GM23338 (cell line): ENCODE measurements around the gene ESPNL. TPM values are rescaled to one million over a fixed set of nuclear protein-coding genes. Genes with fewer than 3 reads are reported as not detected.

Experiments used
- ATAC-seq: fragments of 200-7000 bp; cut with Tn5 transposase; 3 replicates; pipeline ENCODE4 v1.9.1; 2020
- DNase-seq: peaks from one replicate; pipeline ENCODE4 v3.0.0-alpha.2; 2015; ENCODE audit warnings: low spot score
- H2AFZ ChIP-seq: fragments of 200-600 bp; sonication (generic); 2 replicates; pipeline ENCODE4 v1.8.0; 2016; ENCODE audit warnings: antibody characterized with exemption, mild to moderate bottlenecking, moderate library complexity
- H3F3A ChIP-seq: fragments of 200-600 bp; sonication (generic); replicated peaks from 2 replicates; pipeline ENCODE4 v1.8.0; 2017; ENCODE audit warnings: antibody characterized with exemption, mixed run types, low read depth
- H3K27ac ChIP-seq: fragments of 200-600 bp; sonication (generic); 2 replicates; pipeline ENCODE4 v1.6.1; 2016; ENCODE audit warnings: low read depth
- H3K27me3 ChIP-seq: fragments of 200-600 bp; sonication (generic); 2 replicates; pipeline ENCODE4 v1.8.0; 2016; ENCODE audit warnings: mild to moderate bottlenecking, mixed run types, moderate library complexity; ENCODE audit not compliant: insufficient read depth
- H3K36me3 ChIP-seq: fragments of 200-600 bp; sonication (generic); 2 replicates; pipeline ENCODE4 v1.8.0; 2016; ENCODE audit warnings: mild to moderate bottlenecking; ENCODE audit not compliant: insufficient read depth
- H3K4me1 ChIP-seq: fragments of 200-600 bp; sonication (generic); 2 replicates; pipeline ENCODE4 v1.8.0; 2016; ENCODE audit warnings: mild to moderate bottlenecking, moderate library complexity; ENCODE audit not compliant: insufficient read depth
- H3K4me2 ChIP-seq: fragments of 200-600 bp; sonication (generic); 2 replicates; pipeline ENCODE4 v1.7.1; 2017; ENCODE audit warnings: mixed run types
- H3K4me3 ChIP-seq: fragments of 200-600 bp; sonication (generic); 2 replicates; pipeline ENCODE4 v1.6.1; 2016; ENCODE audit warnings: mixed run types
- H3K79me2 ChIP-seq: fragments of 200-600 bp; sonication (generic); replicated peaks from 2 replicates; pipeline ENCODE4 v1.8.0; 2017; ENCODE audit warnings: mild to moderate bottlenecking; ENCODE audit not compliant: insufficient read depth
- H3K9me2 ChIP-seq: fragments of 200-600 bp; sonication (generic); 2 replicates; pipeline ENCODE4 v1.8.0; 2017; ENCODE audit not compliant: insufficient read depth
- H4K20me1 ChIP-seq: fragments of 200-600 bp; sonication (generic); replicated peaks from 2 replicates; pipeline ENCODE4 v1.8.0; 2017; ENCODE audit warnings: mild to moderate bottlenecking; ENCODE audit not compliant: insufficient read depth
- H3K27ac Mint-ChIP-seq: 2 replicates; pipeline ENCODE4 v1.8.0; 2020; ENCODE audit warnings: inconsistent platforms, mild to moderate bottlenecking, moderate library complexity, mixed read lengths
- H3K27me3 Mint-ChIP-seq: 3 replicates; pipeline ENCODE4 v1.8.0; 2022; ENCODE audit warnings: low read depth, mild to moderate bottlenecking, moderate library complexity, mixed read lengths, inconsistent platforms; ENCODE audit not compliant: insufficient read depth, poor library complexity
- H3K36me3 Mint-ChIP-seq: 3 replicates; pipeline ENCODE4 v1.8.0; 2021; ENCODE audit warnings: low read depth, mild to moderate bottlenecking, inconsistent platforms, moderate library complexity, mixed read lengths
- H3K4me1 Mint-ChIP-seq: 3 replicates; pipeline ENCODE4 v1.8.0; 2020; ENCODE audit warnings: mild to moderate bottlenecking, inconsistent platforms, mixed read lengths
- H3K4me3 Mint-ChIP-seq: 3 replicates; pipeline ENCODE4 v1.8.0; 2021; ENCODE audit warnings: moderate library complexity, mild to moderate bottlenecking, inconsistent platforms, mixed read lengths
- H3K9me3 Mint-ChIP-seq: 3 replicates; pipeline ENCODE4 v1.8.0; 2020; ENCODE audit warnings: moderate library complexity, mild to moderate bottlenecking, inconsistent platforms, mixed read lengths
- CREB1 ChIP-seq: fragments of 250-450 bp; sonication (Bioruptor Pico); IDR thresholded peaks from 2 replicates; pipeline ENCODE4 v1.5.0; 2020; ENCODE audit warnings: low read depth, mild to moderate bottlenecking, moderate library complexity
- CTCF ChIP-seq, 2 experiments: fragments of 200-600 bp in 1 of 2; sonication (generic) in 1 of 2; conservative IDR thresholded peaks; 2 replicates each; pipeline versions ENCODE4 v1.5.1 to v1.6.1; 2016 to 2017; ENCODE audit warnings: antibody characterized with exemption in 2 of 2, low read depth in 2 of 2, mild to moderate bottlenecking in 2 of 2, moderate library complexity in 1 of 2
- ETS1 ChIP-seq: IDR thresholded peaks from 2 replicates; pipeline ENCODE4 v1.6.1; 2016; ENCODE audit warnings: antibody characterized with exemption
- NANOG ChIP-seq: IDR thresholded peaks from 2 replicates; pipeline ENCODE4 v1.6.1; 2016; ENCODE audit warnings: antibody characterized with exemption, borderline replicate concordance
- POLR2AphosphoS5 ChIP-seq: IDR thresholded peaks from 2 replicates; pipeline ENCODE4 v1.6.1; 2016; ENCODE audit warnings: antibody characterized with exemption, low read depth
- STAT1 ChIP-seq: IDR thresholded peaks from one replicate; pipeline ENCODE4 v1.6.1; 2016; ENCODE audit warnings: antibody characterized with exemption; ENCODE audit not compliant: unreplicated experiment
- ZNF114 ChIP-seq: fragments of 250-450 bp; sonication (Bioruptor Pico); IDR thresholded peaks from 2 replicates; pipeline ENCODE4 v1.5.0; 2020; ENCODE audit warnings: mild to moderate bottlenecking, moderate library complexity
- ZNF331 ChIP-seq: fragments of 250-450 bp; sonication (Bioruptor Pico); IDR thresholded peaks from 2 replicates; pipeline ENCODE4 v1.5.0; 2020; ENCODE audit warnings: low read depth, mild to moderate bottlenecking, moderate library complexity
- polyA plus RNA-seq: library from polyadenylated mRNA; unstranded; fragments of >200 nt; fragmentation: Nextera tagmentation; extraction: Ambion mirVana; gene quantifications from 2 replicates; pipeline ENCODE4 v1.2.1, GENCODE V29; 2016
- total RNA-seq: library from RNA; depleted of rRNA; stranded (reverse); fragments of >200 nt; shearing (Covaris generic); gene quantifications from 2 replicates; pipeline ENCODE4 v1.2.3, GENCODE V29; 2014
- TF ChIP-seq, protein P1 (sequence below): fragments of 250-450 bp; sonication (Bioruptor Pico); IDR thresholded peaks from 2 replicates; pipeline ENCODE4 v1.5.0; 2020; ENCODE audit warnings: mild to moderate bottlenecking, moderate library complexity
- TF ChIP-seq, protein P2 (sequence below): IDR thresholded peaks from one replicate; pipeline ENCODE4 v1.6.1; 2018; ENCODE audit warnings: antibody characterized with exemption; ENCODE audit not compliant: unreplicated experiment

The ESPNL gene
- total and polyA plus RNA-seq, 2 experiments from 2014 or later, result 0.44 to 3.1 TPM

- Histone ChIP-seq H3K36me3 (peaks cover 36% of the 10 kb centered on the region), H3K4me2 (0 out of 2 replicates have a peak overlapping the region, but pooled peaks have one; percentile 31), H3K27ac (peak overlapping the region; percentile 61; the same call in 1 of the 2 replicates), H3K79me2 (peaks cover 50% of the 10 kb centered on the region), H3K9me2 (no peaks in the 10 kb centered on the region), H4K20me1 (peaks cover 13% of the 10 kb centered on the region; the same call in 1 of the 2 replicates), H3F3A (no peaks in the 10 kb centered on the region), H3K27me3 (no peaks in the 10 kb centered on the region), H3K4me3 (no peak overlapping the region), H2AFZ (no peak overlapping the region), H3K4me1 (peaks cover 17% of the 10 kb centered on the region)
- DNase-seq (no peak), ATAC-seq (no peak)
- peak overlapping the region; percentile 20 for H3K27ac Mint-ChIP-seq
- H3K36me3 Mint-ChIP-seq, result peaks cover 95% of the 10 kb centered on the region
- H3K27me3 Mint-ChIP-seq, result peaks cover 11% of the 10 kb centered on the region
- no peak overlapping the region; the same call in 2 of the 3 replicates for H3K4me3 Mint-ChIP-seq
- TF ChIP-seq STAT1 (no peak), NANOG (no peak), ZNF114 (CRISPR knock-in tag) (no peak), CREB1 (CRISPR knock-in tag) (no peak), ZNF331 (CRISPR knock-in tag) (no peak), ETS1 (no peak), POLR2AphosphoS5 (no peak), CTCF (conservative IDR thresholded peaks at IDR 0.05; ENCODE audit: low read depth in 2 of 2) (no peak)
- TF ChIP-seq, protein P1, sequence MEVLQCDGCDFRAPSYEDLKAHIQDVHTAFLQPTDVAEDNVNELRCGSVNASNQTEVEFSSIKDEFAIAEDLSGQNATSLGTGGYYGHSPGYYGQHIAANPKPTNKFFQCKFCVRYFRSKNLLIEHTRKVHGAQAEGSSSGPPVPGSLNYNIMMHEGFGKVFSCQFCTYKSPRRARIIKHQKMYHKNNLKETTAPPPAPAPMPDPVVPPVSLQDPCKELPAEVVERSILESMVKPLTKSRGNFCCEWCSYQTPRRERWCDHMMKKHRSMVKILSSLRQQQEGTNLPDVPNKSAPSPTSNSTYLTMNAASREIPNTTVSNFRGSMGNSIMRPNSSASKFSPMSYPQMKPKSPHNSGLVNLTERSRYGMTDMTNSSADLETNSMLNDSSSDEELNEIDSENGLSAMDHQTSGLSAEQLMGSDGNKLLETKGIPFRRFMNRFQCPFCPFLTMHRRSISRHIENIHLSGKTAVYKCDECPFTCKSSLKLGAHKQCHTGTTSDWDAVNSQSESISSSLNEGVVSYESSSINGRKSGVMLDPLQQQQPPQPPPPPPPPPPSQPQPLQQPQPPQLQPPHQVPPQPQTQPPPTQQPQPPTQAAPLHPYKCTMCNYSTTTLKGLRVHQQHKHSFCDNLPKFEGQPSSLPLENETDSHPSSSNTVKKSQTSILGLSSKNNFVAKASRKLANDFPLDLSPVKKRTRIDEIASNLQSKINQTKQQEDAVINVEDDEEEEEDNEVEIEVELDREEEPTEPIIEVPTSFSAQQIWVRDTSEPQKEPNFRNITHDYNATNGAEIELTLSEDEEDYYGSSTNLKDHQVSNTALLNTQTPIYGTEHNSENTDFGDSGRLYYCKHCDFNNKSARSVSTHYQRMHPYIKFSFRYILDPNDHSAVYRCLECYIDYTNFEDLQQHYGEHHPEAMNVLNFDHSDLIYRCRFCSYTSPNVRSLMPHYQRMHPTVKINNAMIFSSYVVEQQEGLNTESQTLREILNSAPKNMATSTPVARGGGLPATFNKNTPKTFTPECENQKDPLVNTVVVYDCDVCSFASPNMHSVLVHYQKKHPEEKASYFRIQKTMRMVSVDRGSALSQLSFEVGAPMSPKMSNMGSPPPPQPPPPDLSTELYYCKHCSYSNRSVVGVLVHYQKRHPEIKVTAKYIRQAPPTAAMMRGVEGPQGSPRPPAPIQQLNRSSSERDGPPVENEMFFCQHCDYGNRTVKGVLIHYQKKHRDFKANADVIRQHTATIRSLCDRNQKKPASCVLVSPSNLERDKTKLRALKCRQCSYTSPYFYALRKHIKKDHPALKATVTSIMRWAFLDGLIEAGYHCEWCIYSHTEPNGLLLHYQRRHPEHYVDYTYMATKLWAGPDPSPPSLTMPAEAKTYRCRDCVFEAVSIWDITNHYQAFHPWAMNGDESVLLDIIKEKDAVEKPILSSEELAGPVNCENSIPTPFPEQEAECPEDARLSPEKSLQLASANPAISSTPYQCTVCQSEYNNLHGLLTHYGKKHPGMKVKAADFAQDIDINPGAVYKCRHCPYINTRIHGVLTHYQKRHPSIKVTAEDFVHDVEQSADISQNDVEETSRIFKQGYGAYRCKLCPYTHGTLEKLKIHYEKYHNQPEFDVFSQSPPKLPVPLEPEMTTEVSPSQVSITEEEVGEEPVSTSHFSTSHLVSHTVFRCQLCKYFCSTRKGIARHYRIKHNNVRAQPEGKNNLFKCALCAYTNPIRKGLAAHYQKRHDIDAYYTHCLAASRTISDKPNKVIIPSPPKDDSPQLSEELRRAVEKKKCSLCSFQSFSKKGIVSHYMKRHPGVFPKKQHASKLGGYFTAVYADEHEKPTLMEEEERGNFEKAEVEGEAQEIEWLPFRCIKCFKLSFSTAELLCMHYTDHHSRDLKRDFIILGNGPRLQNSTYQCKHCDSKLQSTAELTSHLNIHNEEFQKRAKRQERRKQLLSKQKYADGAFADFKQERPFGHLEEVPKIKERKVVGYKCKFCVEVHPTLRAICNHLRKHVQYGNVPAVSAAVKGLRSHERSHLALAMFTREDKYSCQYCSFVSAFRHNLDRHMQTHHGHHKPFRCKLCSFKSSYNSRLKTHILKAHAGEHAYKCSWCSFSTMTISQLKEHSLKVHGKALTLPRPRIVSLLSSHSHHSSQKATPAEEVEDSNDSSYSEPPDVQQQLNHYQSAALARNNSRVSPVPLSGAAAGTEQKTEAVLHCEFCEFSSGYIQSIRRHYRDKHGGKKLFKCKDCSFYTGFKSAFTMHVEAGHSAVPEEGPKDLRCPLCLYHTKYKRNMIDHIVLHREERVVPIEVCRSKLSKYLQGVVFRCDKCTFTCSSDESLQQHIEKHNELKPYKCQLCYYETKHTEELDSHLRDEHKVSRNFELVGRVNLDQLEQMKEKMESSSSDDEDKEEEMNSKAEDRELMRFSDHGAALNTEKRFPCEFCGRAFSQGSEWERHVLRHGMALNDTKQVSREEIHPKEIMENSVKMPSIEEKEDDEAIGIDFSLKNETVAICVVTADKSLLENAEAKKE (CRISPR knock-in tag), result no peak
- TF ChIP-seq, protein P2, sequence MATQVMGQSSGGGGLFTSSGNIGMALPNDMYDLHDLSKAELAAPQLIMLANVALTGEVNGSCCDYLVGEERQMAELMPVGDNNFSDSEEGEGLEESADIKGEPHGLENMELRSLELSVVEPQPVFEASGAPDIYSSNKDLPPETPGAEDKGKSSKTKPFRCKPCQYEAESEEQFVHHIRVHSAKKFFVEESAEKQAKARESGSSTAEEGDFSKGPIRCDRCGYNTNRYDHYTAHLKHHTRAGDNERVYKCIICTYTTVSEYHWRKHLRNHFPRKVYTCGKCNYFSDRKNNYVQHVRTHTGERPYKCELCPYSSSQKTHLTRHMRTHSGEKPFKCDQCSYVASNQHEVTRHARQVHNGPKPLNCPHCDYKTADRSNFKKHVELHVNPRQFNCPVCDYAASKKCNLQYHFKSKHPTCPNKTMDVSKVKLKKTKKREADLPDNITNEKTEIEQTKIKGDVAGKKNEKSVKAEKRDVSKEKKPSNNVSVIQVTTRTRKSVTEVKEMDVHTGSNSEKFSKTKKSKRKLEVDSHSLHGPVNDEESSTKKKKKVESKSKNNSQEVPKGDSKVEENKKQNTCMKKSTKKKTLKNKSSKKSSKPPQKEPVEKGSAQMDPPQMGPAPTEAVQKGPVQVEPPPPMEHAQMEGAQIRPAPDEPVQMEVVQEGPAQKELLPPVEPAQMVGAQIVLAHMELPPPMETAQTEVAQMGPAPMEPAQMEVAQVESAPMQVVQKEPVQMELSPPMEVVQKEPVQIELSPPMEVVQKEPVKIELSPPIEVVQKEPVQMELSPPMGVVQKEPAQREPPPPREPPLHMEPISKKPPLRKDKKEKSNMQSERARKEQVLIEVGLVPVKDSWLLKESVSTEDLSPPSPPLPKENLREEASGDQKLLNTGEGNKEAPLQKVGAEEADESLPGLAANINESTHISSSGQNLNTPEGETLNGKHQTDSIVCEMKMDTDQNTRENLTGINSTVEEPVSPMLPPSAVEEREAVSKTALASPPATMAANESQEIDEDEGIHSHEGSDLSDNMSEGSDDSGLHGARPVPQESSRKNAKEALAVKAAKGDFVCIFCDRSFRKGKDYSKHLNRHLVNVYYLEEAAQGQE, result no peak
- H3K4me1 Mint-ChIP-seq, result peaks cover 29% of the 10 kb centered on the region
- H3K9me3 Mint-ChIP-seq, result no peaks in the 10 kb centered on the region; the same call in 2 of the 3 replicates
Measured at GRCh38 chr2:238079874-238080327, 20.2 kb upstream of the ESPNL start.
